ENCODE measurements around the gene MKNK2. TPM values are rescaled to one million over a fixed set of nuclear protein-coding genes. Genes with fewer than 3 reads are reported as not detected.
A peak's percentile ranks its signal among the peaks of the same experiment; 100 is the strongest.
"Not testable (repeated sequence)": the region's sequence is repeated elsewhere in the genome, so short reads cannot be mapped to it uniquely, and the experiment has no call there.

The MKNK2 gene
- total and polyA plus RNA-seq, 11 donors = 110 to 318 (median 155) TPM

GRCh38 chr19:2089001-2089711 lies 38.1 kb upstream of the MKNK2 start:
- ATAC-seq (no peak), DNase-seq (no peak)

GRCh38 chr19:2087621-2088100 lies 36.6 kb upstream of the MKNK2 start:
- no peaks in the 10 kb centered on the region for H3K9me3 ChIP-seq
- TF ChIP-seq POLR2A (IDR thresholded peaks at IDR 0.05) = no peak
- no peak for TF ChIP-seq CTCF (IDR thresholded peaks at IDR 0.05)
- H3K27me3 ChIP-seq = no peaks in the 10 kb centered on the region
- no peak overlapping the region for H3K4me3 ChIP-seq
- WGBS, 4 donors = 77 to 86% (median 83%) methylated on average over 6 to 14 of the region's 14 CpGs
- intact Hi-C loops (cut with DNase I) = no loop called here
- peaks cover 0 to 28% (median 12%) of the 10 kb centered on the region in 9 donors for H3K36me3 ChIP-seq
- ATAC-seq (peak in 1 of 4 donors; percentile 14), DNase-seq (no peak)
- peaks cover 4 to 99% (median 31%) of the 10 kb centered on the region in 12 donors for H3K4me1 ChIP-seq
- H3K27ac ChIP-seq = peak overlapping the region in 1 of 12 donors; percentile 92

More at GRCh38 chr19:2089001-2089711, 38.1 kb upstream of the MKNK2 start:
- H3K27me3 ChIP-seq = no peaks in the 10 kb centered on the region
- 76 to 78% (median 78%) methylated on average over 16 of the region's 16 CpGs for WGBS, 4 donors
- no peak overlapping the region for H3K4me3 ChIP-seq
- H3K36me3 ChIP-seq = peaks cover 0 to 19% (median 9%) of the 10 kb centered on the region in 9 donors
- peaks cover 1 to 99% (median 28%) of the 10 kb centered on the region in 12 donors for H3K4me1 ChIP-seq
- intact Hi-C loops (cut with DNase I) = no loop called here
- peak overlapping the region in 8 of 12 donors; percentile 30 to 98 (median 49) for H3K27ac ChIP-seq
- H3K9me3 ChIP-seq = no peaks in the 10 kb centered on the region
- TF ChIP-seq POLR2A (IDR thresholded peaks at IDR 0.05) = no peak
- no peak for TF ChIP-seq CTCF (IDR thresholded peaks at IDR 0.05)

GRCh38 chr19:2086695-2087620 lies 35.9 kb upstream of the MKNK2 start:
- peaks cover 4 to 99% (median 31%) of the 10 kb centered on the region in 12 donors for H3K4me1 ChIP-seq
- H3K27me3 ChIP-seq; DNase-seq; intact Hi-C loops (cut with DNase I); H3K4me3 ChIP-seq; H3K9me3 ChIP-seq; ATAC-seq: not testable (repeated sequence)
- H3K27ac ChIP-seq = peak overlapping the region in 1 of 12 donors; percentile 92
- H3K36me3 ChIP-seq = peaks cover 0 to 29% (median 16%) of the 10 kb centered on the region in 9 donors
- 77 to 82% (median 80%) methylated on average over 13 of the region's 13 CpGs for WGBS, 4 donors

- H3K27me3 ChIP-seq = no peaks in the 10 kb centered on the region
- peak; percentile 67 to 87 (median 72) for DNase-seq
- ATAC-seq = peak in 3 of 4 donors; percentile 26 to 62 (median 56)
- intact Hi-C loops (cut with DNase I) = no loop called here
- 70 to 76% (median 72%) methylated on average over 28 of the region's 28 CpGs for WGBS, 4 donors
- H3K4me1 ChIP-seq = peaks cover under 1 to 95% (median 14%) of the 10 kb centered on the region in 12 donors
- H3K9me3 ChIP-seq = no peaks in the 10 kb centered on the region
- no peak for TF ChIP-seq POLR2A (IDR thresholded peaks at IDR 0.05)
- H3K36me3 ChIP-seq = peaks cover 0 to 45% (median 25%) of the 10 kb centered on the region in 9 donors
- H3K27ac ChIP-seq = peak overlapping the region in 5 of 12 donors; percentile 16 to 92 (median 62)
- peak overlapping the region in 5 of 12 donors; percentile 16 to 66 (median 34) for H3K4me3 ChIP-seq
Observed at GRCh38 chr19:2084993-2085720, 34.1 kb upstream of the MKNK2 start.
